Measurements from ENCODE around the gene PIK3C2G. TPM values are rescaled to one million over a fixed set of nuclear protein-coding genes. Genes with fewer than 3 reads are reported as not detected.

PIK3C2G gene
- total RNA-seq, 1 experiment from 2014 or later, result not detected

DNA sequence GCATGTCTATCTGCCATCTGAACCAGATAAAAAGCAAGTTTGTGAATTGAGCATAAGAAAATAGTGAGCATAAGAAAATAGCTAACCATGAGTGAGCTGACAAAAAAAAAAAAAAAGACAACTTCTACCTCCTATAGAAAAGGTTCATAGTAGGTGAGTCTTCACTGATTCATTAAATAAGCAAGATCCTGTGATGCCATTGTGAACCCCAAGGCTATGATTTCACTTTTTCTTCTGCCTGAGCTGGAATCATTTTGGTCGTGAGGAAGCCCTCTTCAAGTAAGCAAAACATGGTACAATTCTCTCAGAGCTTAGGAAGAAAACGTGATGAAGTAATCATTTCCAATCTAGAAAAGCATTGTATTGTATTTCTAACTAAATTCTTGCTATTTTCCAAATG lies 1.2 kb downstream of the PIK3C2G start:
- H4K91ac ChIP-seq (ENCODE audit: insufficient read length, low read depth, low read length), result no peak overlapping the region
- no peak overlapping the region for H3K23ac ChIP-seq (ENCODE audit: insufficient read length, low read depth, low read length)
- Mint-ChIP-seq H3K36me3 (ENCODE audit: insufficient read depth in 1 of 3, low read depth in 3 of 3) (no peaks in the 10 kb centered on the region), H3K27me3 (ENCODE audit: low read depth) (no peaks in the 10 kb centered on the region), H3K27ac (no peak overlapping the region), H3K4me3 (no peak overlapping the region), H3K4me1 (peaks cover 6 to 12% of the 10 kb centered on the region in 2 experiments), H3K9me3 (no peaks in the 10 kb centered on the region)
- no peak overlapping the region for H2BK15ac ChIP-seq (ENCODE audit: low read depth, low read length)
- H3K4ac ChIP-seq (ENCODE audit: low read depth, low read length), result no peak overlapping the region
- no CpG with 5 or more reads among the region's 2 CpGs for WGBS (ENCODE audit: extremely low coverage, insufficient read length, low lambda C conversion rate)
- no peak overlapping the region for H2BK120ac ChIP-seq (ENCODE audit: low read depth, low read length, poor library complexity, severe bottlenecking)
- H3K27ac ChIP-seq (ENCODE audit: insufficient read length, low read depth, low read length), result no peak overlapping the region
- no peak overlapping the region for H3K9ac ChIP-seq (ENCODE audit: extremely low read depth, insufficient read length, low read length)
- H3K9me3 ChIP-seq (ENCODE audit: control insufficient read depth, low read depth, low read length), result no peaks in the 10 kb centered on the region
- 0 out of 2 replicates have a peak, but pooled peaks cover 2% of the 10 kb centered on the region for H3K4me1 ChIP-seq (ENCODE audit: insufficient read depth, low read length)
- H3K56ac ChIP-seq (ENCODE audit: insufficient read length, low read depth, low read length), result no peak overlapping the region
- TF ChIP-seq, protein P1, sequence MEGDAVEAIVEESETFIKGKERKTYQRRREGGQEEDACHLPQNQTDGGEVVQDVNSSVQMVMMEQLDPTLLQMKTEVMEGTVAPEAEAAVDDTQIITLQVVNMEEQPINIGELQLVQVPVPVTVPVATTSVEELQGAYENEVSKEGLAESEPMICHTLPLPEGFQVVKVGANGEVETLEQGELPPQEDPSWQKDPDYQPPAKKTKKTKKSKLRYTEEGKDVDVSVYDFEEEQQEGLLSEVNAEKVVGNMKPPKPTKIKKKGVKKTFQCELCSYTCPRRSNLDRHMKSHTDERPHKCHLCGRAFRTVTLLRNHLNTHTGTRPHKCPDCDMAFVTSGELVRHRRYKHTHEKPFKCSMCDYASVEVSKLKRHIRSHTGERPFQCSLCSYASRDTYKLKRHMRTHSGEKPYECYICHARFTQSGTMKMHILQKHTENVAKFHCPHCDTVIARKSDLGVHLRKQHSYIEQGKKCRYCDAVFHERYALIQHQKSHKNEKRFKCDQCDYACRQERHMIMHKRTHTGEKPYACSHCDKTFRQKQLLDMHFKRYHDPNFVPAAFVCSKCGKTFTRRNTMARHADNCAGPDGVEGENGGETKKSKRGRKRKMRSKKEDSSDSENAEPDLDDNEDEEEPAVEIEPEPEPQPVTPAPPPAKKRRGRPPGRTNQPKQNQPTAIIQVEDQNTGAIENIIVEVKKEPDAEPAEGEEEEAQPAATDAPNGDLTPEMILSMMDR (conservative IDR thresholded peaks at IDR 0.05), result no peak
- H3T11ph ChIP-seq (ENCODE audit: low read length), result no peak overlapping the region
- no peaks in the 10 kb centered on the region for H3K23me2 ChIP-seq (ENCODE audit: insufficient read length, low read depth, low read length, poor library complexity, severe bottlenecking)
- H2BK12ac ChIP-seq (ENCODE audit: insufficient read length, low read depth, low read length), result no peak overlapping the region
- H3K14ac ChIP-seq (ENCODE audit: insufficient read depth, low read length), result no peak overlapping the region
- no peak overlapping the region for H4K8ac ChIP-seq (replicated peaks; ENCODE audit: insufficient read length, low read depth, low read length)
- no peaks in the 10 kb centered on the region for H3K79me2 ChIP-seq (ENCODE audit: insufficient read depth, low read length)
- no peaks in the 10 kb centered on the region for H3K79me1 ChIP-seq (ENCODE audit: insufficient read depth, low read depth, low read length, poor library complexity, severe bottlenecking)
- H3K27me3 ChIP-seq (ENCODE audit: insufficient read depth, low read length), result no peaks in the 10 kb centered on the region
- H2BK5ac ChIP-seq (ENCODE audit: insufficient read length, low read length), result no peak overlapping the region
- H4K20me1 ChIP-seq (ENCODE audit: control insufficient read depth, insufficient read depth, insufficient read length), result no peaks in the 10 kb centered on the region
- no peak overlapping the region for H2AFZ ChIP-seq (ENCODE audit: low read length)
- no peak overlapping the region for H4K5ac ChIP-seq (ENCODE audit: insufficient read length, low read depth, low read length)
- no peak overlapping the region for H3K4me2 ChIP-seq (ENCODE audit: insufficient read depth, insufficient read length, low read length)
- no peak overlapping the region for H2AK5ac ChIP-seq (ENCODE audit: insufficient read length, low read length)
- no peak overlapping the region for H3K18ac ChIP-seq (ENCODE audit: insufficient read length, low read depth, low read length)
- no peak overlapping the region for H2BK20ac ChIP-seq (ENCODE audit: low read depth, low read length, poor library complexity, severe bottlenecking)
- DNase-seq, result no peak
